HG03378 (cell line): ENCODE measurements around the gene EFHD2.
A peak's percentile ranks its signal among the peaks of the same experiment; 100 is the strongest.
"Not testable (repeated sequence)": the region's sequence is repeated elsewhere in the genome, so short reads cannot be mapped to it uniquely, and the experiment has no call there.

Experiments
- ATAC-seq: cut with Tn5 transposase; IDR thresholded peaks from one replicate; pipeline ENCODE4 v1.9.1; 2021; ENCODE audit warnings: mild to moderate bottlenecking, moderate library complexity; ENCODE audit not compliant: unreplicated experiment

The EFHD2 gene, protein sequence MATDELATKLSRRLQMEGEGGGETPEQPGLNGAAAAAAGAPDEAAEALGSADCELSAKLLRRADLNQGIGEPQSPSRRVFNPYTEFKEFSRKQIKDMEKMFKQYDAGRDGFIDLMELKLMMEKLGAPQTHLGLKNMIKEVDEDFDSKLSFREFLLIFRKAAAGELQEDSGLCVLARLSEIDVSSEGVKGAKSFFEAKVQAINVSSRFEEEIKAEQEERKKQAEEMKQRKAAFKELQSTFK

DNA sequence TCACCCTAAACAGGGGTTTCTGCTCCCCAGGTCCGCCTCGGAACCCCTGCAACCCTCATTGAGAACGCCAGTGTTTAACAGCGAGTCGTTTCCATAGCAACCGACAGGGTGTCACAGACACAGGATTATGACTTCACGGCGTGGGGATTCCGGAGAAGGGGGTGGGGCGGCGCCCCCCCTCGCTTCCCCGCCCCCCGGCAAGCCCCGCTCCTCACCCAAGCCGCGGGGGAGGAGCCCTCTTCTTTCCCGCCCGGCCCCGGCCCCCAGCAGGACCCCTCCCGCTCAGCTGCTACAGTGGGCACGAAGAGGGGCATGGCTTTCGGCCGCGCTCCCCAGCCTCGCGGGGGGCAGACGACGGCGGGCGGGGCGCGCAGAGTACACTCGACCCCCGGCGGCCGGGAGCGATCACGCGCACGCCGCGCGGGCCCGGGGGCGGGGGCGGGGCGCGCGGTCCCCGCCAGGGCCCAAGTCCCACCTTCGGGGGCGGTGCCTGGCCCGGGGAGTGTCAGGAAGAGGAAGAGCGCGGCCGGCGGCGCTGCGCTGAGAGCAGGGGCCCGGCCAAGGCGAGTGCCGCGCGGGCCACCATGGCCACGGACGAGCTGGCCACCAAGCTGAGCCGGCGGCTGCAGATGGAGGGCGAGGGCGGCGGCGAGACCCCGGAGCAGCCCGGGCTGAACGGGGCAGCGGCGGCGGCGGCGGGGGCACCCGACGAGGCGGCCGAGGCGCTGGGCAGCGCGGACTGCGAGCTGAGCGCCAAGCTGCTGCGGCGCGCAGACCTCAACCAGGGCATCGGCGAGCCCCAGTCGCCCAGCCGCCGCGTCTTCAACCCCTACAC lies at the start of gene EFHD2:
Gene EFHD2, plus strand, starts transcription at position 501 of the 835 bp plus-strand sequence. Its CDS starts 84 bp downstream, at position 585.
- ATAC-seq, result peak; percentile 52

DNA sequence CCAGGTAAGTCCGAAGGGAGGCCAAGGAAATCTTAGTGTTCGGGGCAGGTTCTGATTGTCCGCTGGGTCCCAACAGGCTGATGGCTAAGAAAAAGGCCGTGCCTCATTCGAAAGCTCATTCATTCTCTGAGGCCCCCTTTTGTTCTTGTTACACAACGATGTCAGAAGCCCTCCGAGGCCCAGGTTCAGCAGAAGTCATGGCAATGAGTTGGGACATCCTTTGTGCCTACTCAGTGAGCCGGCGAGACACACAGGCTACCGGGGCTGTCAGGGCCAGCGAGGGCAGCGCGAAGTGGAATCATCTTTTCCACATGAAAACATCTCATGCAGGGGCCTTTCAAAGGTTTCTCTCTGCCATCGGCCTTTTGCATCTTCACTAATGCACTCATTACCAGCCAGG lies 49.0 kb upstream of the EFHD2 start:
- ATAC-seq, result no peak

DNA sequence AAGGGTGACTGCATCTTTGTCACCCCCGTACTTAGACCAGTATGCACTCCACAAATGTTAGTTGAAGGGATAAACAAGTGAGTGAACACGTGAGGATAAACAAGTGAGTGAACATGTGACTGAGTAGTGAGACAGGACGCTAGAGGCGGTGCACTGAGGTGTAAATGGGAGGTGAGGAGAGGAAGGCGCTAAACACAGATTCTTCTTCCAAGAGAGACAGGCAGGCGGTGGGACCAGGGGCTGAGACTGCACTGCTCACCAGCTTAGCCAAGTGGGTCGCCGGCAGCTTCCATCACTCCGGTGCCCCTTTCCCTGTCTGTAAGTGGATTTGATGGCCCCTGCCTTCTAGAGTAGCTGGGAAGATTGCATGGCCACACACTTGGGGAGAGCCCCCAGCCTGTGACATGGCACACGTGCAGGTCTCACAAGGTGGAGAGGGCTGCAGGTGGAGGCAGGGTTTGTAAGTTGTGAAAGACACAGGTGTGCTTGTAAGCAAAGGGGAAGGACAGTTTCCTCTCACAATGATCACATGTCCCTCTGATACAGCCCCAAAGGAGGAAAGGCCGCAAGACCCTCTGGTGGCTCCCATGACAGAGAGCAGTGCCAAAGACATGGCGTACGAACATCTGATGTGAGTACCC lies 47.5 kb upstream of the EFHD2 start:
- ATAC-seq, result no peak

DNA sequence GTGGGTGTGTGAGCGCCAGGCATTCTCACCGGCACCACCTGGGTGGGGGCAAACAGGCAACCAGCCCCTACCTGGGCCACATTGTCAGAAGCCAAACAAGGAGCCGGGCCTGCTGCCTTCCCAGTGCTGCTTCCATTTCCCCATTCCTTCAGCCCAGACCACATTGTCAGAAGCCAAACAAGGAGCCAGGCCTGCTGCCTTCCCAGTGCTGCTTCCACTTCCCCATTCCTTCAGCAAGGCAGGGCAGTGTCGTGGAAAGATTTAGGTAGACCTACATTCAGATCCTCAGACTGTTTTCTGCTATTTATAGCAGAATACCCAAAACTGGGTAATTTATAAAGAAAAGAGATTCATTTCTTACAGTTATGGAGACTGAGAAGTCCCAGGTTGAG lies 47.0 kb upstream of the EFHD2 start:
- no peak for ATAC-seq

DNA sequence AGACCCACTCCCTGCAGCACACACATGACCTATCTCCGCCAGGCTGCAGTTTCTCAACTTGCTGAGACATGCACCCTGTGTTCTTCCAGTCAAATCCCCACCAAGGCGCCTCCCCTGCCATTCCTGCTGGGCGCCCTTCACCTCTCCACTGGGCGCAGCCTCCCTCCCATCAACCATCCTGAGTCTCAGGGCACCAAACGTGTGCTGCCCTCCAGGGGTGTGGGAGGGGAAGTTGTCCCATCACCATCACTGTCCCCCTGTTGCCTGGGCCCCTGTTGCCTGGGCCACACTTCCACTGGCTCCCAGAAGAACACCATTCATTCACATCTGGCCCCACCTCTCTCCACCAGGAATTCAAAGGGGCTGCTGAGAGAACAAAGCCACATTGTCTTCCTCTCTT lies 44.9 kb upstream of the EFHD2 start:
- ATAC-seq, result no peak

DNA sequence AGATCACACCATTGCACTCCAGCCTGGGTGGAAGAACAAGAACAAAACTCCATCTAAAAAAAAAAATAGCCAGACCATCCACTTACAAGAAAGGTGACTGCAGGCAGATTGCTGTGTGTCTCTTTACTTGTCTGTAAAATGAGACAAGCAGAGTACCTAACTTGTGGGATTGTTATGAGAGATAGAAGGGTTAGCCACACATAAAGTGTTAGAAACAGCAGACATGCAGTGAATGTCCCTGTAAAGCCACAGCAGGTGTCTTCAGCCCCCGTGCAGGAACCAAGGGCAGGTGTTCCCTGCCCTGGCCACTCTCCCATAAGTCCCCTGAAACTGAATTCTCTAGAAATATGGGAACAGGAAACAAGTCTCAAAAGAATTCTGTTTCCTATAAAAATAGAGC lies 40.8 kb upstream of the EFHD2 start:
- no peak for ATAC-seq

DNA sequence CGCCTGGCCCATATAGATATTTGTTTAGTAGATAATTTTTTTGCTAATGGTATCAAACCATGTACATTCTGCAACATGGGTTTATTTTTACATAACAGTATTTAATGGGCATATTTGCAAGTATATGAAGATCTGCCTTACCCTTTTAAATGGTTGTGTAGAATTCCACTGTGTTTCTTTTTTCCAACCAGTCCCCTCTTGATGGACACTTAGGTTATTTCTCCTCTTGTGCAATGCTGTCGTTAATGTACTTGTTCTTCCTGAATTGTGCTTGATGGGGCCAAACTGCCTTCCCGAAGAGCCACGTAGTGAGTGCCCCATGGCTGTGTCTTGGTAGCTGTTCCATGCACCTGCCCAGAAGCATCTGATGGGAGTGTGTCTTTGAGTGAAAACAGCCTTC lies 39.4 kb upstream of the EFHD2 start:
- no peak for ATAC-seq

DNA sequence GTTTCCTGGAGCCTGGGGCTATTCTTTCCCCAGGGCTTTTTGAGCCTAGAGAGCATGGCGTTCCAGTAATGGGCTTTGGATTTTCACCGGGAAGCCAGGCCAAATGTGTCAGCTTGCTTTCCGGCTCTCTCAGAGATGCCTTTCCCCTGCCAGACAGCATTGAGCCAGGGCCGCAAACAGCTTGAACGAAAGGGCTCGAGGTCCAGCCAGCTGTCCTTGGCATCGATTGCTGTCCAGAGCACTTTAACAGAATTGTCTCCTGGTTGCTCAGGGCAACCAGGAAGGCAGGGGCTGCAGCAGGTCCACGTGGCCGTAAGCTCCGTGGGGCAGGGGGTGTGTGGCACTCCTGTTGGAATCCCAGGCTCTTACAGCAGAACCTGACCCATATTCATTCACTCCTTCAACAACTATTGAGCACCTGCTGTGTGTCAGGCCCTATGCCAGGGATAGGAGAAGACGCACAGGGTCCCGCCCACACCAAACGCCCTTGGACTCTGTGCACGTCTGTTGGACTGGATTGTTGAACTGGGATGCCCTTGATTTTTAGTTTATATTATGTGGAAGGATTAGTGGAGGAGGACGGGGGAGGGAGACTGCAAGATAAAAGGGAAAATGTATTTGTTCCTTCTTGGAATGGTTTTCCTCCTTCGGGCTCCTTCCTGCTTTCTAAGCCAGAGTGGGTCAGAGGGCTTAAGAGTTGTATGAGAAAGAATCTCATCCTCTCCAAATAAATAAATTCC lies 38.7 kb upstream of the EFHD2 start:
- no peak for ATAC-seq

DNA sequence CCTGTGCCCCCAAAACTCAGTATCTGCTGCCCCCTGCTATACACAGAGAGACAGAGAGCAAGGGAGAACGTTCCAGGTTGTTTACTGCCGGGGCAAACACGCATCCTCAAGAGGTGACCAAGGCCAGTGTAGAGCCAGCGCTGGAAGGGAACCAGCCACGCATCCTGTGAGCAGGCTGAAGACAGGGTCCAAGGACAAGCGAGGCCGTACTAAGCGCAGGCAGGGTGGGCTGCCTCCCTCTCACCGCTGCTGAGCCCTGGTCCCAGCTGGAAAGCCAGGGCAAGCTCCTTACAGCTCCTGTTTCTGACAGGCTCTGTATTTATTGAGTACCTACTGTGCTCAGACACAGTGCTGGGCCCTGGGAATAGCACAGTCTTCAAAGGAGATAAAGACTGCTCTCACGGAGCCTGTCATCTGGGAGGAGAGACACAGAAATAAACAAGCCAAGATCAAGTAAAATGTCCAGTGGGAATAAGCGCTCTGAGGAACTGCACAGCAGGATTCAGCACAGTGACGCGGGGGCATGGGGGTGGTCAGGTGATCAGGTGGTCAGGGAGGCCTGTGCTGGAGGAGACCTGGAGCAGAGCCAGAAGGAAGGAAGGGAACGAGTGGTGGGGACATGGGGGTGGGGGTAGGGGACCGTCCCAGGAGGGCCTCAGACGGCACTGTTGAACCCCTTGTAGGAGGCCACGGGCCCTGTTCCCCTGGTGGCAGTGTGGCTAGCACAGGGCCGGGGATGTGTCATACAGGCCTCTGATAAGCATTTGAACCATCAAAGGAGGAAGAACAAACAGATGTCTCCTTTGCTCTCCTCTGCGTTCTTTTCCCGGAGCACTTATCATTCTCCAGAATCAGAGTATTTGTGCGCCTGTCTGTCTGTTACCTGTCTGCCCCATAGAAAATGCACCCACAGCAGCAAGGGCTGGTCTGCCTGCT lies 37.8 kb upstream of the EFHD2 start:
- no peak for ATAC-seq

DNA sequence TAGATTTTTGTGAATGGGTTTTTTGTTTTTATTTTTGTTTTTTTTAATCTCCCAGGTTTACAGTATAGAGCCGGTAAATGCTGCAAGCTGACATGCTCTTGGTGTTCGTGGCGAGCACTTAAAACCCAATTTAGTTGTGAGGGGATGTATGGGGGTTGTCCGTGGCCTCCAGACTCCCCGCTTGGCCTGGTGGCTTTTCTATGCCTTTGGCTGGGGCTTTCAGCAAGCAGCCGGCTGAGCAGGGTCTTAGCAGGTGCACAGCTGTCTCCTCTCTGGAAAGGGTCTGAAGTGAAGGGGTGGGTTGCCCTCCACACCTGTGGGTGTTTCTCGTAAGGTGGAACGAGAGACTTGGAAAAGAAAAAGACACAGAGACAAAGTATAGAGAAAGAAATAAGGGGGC lies 31.0 kb upstream of the EFHD2 start:
- ATAC-seq, result no peak

DNA sequence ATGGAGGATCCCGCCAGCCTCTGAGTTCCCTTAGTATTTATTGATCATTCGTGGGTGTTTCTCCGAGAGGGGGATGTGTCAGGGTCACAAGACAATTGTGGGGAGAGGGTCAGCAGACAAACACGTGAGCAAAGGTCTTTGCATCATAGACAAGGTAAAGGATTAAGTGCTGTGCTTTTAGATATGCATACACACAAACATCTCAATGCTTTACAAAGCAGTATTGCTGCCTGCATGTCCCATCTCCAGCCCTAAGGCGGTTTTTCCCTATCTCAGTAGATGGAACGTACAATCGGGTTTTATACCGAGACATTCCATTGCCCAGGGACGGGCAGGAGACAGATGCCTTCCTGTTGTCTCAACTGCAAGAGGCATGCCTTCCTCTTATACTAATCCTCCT lies 30.5 kb upstream of the EFHD2 start:
- ATAC-seq, result not testable (repeated sequence)

DNA sequence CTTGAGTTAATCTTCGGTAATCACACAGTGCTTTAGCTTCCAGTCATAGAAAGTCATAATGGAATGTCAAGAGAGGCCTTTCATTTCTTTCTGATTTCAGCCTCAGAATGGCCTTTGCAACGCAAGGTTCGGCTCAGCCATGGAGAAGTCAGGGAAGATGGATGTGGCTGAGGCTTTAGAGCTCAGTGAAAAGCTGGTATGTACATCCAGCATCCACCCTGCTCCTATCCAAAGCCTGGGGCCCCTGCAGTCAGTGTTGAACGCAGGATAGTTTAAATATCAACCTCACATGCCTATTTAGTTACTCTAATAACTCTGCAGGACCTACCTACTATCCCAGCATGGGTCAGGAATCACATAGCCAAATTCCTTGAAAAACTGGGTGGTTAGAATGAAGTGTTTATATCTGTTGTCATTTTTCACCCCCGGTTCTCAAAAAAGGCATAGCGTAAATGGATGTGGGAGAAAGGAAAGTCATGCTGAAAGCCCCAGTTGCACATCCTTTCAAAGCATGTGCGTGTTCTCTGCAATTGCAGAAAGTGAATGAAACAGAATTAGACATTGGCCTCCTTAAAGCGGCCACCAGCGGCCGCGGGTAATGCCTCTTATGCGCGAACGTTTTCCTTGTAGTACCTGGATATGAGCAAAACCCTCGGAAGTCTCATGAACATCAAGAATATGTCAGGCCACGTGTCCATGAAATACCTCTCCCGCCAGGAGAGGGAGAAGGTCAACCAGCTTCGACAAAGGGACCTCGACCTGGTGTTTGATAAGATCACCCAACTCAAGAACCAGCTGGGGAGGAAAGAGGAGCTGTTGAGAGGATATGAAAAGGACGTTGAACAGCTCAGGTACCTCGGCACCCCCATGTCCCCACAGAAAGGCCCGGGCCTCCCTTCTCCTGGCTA lies 28.8 kb upstream of the EFHD2 start:
- no peak for ATAC-seq

DNA sequence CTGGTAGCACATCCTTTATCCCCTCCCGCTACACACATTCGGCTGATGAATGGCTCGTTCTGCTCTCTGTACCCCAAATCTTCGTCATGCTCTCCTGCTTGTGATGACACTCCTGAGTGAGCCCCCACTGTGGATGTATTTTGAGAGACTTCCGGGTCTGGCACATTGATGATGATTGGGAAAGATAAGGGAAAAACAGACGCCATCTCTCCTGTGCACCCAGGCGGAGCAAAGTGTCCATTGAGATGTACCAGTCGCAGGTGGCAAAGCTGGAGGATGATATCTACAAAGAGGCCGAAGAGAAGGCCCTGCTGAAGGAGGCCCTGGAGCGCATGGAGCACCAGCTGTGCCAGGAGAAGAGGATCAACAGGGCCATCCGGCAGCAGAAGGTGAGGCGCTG lies 27.9 kb upstream of the EFHD2 start:
- ATAC-seq, result no peak

DNA sequence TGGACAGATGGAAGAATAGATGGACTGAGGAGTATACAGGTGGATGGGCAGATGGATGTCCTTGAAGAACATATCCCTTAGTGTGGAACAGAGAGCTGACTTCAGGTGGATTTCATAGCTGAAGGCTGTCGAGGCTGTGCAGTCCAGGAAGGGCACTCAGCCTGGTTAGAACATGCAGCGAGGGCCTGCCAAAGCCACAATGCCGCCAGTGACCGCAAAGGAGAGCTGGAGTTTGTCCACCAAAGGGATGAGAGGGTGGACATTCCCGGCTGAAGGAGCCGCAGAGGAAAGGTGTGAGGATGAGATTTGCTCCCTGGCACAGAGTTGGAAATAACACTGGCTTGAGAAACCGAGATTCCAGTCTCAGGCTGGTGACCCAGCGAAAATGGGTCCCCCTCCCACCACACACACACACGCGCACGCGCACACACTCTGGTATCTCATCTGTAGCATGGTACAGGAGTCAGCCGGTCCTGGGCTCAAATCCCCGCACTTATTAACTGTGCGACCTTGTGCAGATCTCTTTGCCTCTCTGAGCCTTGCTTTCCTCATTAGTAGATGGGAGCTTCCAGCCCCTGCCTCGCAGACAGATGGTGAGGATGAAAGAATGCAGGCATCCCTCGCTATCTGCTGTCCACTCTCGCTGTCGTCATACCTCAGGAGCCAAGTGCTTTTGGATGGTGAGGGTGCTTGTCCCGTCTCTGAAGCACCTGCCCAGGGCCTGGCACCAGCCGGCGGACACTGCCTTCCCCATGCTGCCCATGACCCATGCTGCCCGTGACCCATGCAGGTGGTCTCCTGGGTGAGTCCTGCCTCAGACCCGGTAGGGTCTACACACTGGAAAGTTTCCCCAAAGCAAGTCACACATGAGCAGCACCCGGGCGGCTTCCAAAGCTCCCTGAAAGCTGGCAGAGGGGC lies 26.8 kb upstream of the EFHD2 start:
- no peak for ATAC-seq

DNA sequence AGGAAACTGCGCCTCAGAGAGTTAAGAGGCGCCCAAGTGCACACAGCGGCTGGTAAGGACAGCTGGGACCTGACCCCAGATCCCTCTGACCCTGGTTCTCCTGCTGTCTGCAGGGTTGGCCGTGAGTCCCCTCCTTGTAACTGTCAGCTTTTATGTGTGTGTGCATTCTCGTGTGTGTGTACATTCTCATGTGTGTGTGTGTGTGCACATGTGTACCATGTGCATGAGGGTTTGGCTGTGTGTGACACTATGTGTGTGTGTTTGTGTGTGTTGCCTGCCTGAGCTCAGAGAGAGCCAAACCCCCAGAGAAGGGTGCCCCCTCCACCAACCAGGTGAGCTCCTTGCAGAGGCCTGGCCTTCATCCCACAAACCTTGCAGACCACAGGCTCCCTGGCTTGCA lies 25.9 kb upstream of the EFHD2 start:
- ATAC-seq, result no peak

DNA sequence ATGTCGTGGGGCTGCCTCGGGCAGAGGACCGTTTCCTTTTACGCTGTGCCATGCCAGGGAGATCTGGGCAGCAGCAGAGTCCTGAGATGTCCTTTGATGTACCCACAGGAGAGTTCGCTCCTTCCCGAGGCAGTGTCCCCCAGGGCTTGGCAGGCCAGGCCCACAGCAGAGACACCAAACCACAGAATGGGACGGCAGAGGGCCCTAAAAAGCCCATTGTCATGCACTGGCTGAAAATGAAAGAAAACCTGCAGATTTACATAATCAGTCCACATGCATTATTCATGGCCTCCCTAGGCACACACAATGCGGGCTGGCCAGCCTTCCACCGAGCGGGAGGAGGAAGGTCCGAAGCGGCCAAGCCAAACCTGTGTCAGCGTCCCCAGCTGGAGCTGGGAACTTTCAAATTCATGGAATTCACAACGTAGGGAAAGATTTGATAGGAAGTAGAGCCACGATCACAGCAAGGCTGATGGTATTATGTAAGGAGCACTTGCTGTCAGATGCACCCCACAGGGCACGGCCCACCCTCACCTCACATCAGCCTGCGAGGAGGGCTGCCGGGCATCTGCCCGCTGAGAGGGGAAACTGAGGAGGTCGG lies 25.3 kb upstream of the EFHD2 start:
- no peak for ATAC-seq

DNA sequence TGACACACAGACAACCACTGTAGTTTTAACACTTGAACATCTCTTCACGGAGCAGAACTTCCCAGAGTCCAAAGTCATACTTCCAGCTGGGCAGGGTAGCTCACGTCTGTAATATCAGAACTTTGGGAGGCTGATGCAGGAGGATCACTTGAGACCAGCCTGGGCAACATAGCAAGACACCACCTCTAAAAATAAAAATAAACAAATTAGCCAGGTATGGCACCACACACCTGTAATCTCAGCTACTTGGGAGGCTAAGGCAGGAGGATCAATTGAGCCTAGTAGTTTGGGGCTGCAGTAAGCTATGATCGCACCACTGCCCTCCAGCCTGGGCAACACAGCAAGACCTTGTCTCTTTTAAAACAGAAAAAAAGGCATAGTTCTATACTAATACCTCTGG lies 24.3 kb upstream of the EFHD2 start:
- no peak for ATAC-seq
